ENCODE measurements around the gene MXD3. TPM values are rescaled to one million over a fixed set of nuclear protein-coding genes. Genes with fewer than 3 reads are reported as not detected.

MXD3 gene
- total RNA-seq, 4 donors from 2014 or later: 0.90 to 7.8 (median 3.5) TPM

GRCh38 chr5:177332896-177333260 lies 21.2 kb upstream of the MXD3 start:
- no peak for DNase-seq
- no peak overlapping the region for H3K4me3 ChIP-seq
- no peaks in the 10 kb centered on the region for H3K4me1 ChIP-seq
- intact Hi-C loops (cut with DNase I; ENCODE audit: low total_unique reads): no loop called here
- no peaks in the 10 kb centered on the region for H3K9me3 ChIP-seq
- in situ Hi-C loops (cut with MboI; ENCODE audit: low sequenced_read_pairs in 4 of 4): no loop called here
- H3K27ac ChIP-seq: no peak overlapping the region
- no peak for ATAC-seq
- no peak for TF ChIP-seq POLR2A (IDR thresholded peaks at IDR 0.05)
- no peak for TF ChIP-seq CTCF (IDR thresholded peaks at IDR 0.05 in 4 of 5, conservative IDR thresholded peaks at IDR 0.05 in 1 of 5)
- peaks cover 0 to 73% of the 10 kb centered on the region in 2 donors for H3K36me3 ChIP-seq
- no peaks in the 10 kb centered on the region for H3K27me3 ChIP-seq

- Histone ChIP-seq H3K4me3 (no peak overlapping the region), H3K27ac (no peak overlapping the region), H3K36me3 (peaks cover 0 to 67% of the 10 kb centered on the region in 2 donors), H3K9me3 (no peaks in the 10 kb centered on the region), H3K27me3 (no peaks in the 10 kb centered on the region), H3K4me1 (no peaks in the 10 kb centered on the region)
- TF ChIP-seq CTCF (IDR thresholded peaks at IDR 0.05 in 4 of 5, conservative IDR thresholded peaks at IDR 0.05 in 1 of 5) (no peak), POLR2A (IDR thresholded peaks at IDR 0.05) (no peak)
- no peak for DNase-seq
- no peak for ATAC-seq
- intact Hi-C loops (cut with DNase I; ENCODE audit: low total_unique reads): no loop called here
- in situ Hi-C loops (cut with MboI; ENCODE audit: low sequenced_read_pairs in 4 of 4): no loop called here
Observed at GRCh38 chr5:177332031-177332895, 20.6 kb upstream of the MXD3 start.

- ATAC-seq (no peak), DNase-seq (no peak)
- Histone ChIP-seq H3K27me3 (no peaks in the 10 kb centered on the region), H3K4me1 (no peaks in the 10 kb centered on the region), H3K36me3 (peaks cover 0 to 56% of the 10 kb centered on the region in 2 donors), H3K27ac (no peak overlapping the region), H3K9me3 (no peaks in the 10 kb centered on the region), H3K4me3 (no peak overlapping the region)
- in situ Hi-C loops (cut with MboI; ENCODE audit: low sequenced_read_pairs in 4 of 4): no loop called here
- intact Hi-C loops (cut with DNase I; ENCODE audit: low total_unique reads): no loop called here
- no peak for TF ChIP-seq CTCF (IDR thresholded peaks at IDR 0.05 in 4 of 5, conservative IDR thresholded peaks at IDR 0.05 in 1 of 5)
- TF ChIP-seq POLR2A (IDR thresholded peaks at IDR 0.05): no peak
Observed at GRCh38 chr5:177330991-177331842, 19.5 kb upstream of the MXD3 start.

- DNase-seq: no peak
- Histone ChIP-seq H3K4me1 (no peaks in the 10 kb centered on the region), H3K27me3 (no peaks in the 10 kb centered on the region), H3K9me3 (no peaks in the 10 kb centered on the region), H3K36me3 (peaks cover 0 to 43% of the 10 kb centered on the region in 2 donors), H3K4me3 (no peak overlapping the region), H3K27ac (no peak overlapping the region)
- TF ChIP-seq CTCF (IDR thresholded peaks at IDR 0.05 in 4 of 5, conservative IDR thresholded peaks at IDR 0.05 in 1 of 5): no peak
- ATAC-seq: no peak
- in situ Hi-C loops (cut with MboI; ENCODE audit: low sequenced_read_pairs in 4 of 4): no loop called here
- intact Hi-C loops (cut with DNase I; ENCODE audit: low total_unique reads): no loop called here
Observed at GRCh38 chr5:177329883-177330282, 18.2 kb upstream of the MXD3 start.

All from gastrocnemius medialis (tissue), 4 donors.